GM23338 (cell line): ENCODE measurements around the gene PTPRA. TPM values are rescaled to one million over a fixed set of nuclear protein-coding genes. Genes with fewer than 3 reads are reported as not detected.

Experiments used
- ATAC-seq: fragments of 200-7000 bp; cut with Tn5 transposase; 3 replicates; pipeline ENCODE4 v1.9.1; 2020
- DNase-seq: peaks from one replicate; pipeline ENCODE4 v3.0.0-alpha.2; 2015; ENCODE audit warnings: low spot score
- H2AFZ ChIP-seq: fragments of 200-600 bp; sonication (generic); 2 replicates; pipeline ENCODE4 v1.8.0; 2016; ENCODE audit warnings: antibody characterized with exemption, mild to moderate bottlenecking, moderate library complexity
- H3F3A ChIP-seq: fragments of 200-600 bp; sonication (generic); replicated peaks from 2 replicates; pipeline ENCODE4 v1.8.0; 2017; ENCODE audit warnings: antibody characterized with exemption, mixed run types, low read depth
- H3K27ac ChIP-seq: fragments of 200-600 bp; sonication (generic); 2 replicates; pipeline ENCODE4 v1.6.1; 2016; ENCODE audit warnings: low read depth
- H3K27me3 ChIP-seq: fragments of 200-600 bp; sonication (generic); 2 replicates; pipeline ENCODE4 v1.8.0; 2016; ENCODE audit warnings: mild to moderate bottlenecking, mixed run types, moderate library complexity; ENCODE audit not compliant: insufficient read depth
- H3K36me3 ChIP-seq: fragments of 200-600 bp; sonication (generic); 2 replicates; pipeline ENCODE4 v1.8.0; 2016; ENCODE audit warnings: mild to moderate bottlenecking; ENCODE audit not compliant: insufficient read depth
- H3K4me1 ChIP-seq: fragments of 200-600 bp; sonication (generic); 2 replicates; pipeline ENCODE4 v1.8.0; 2016; ENCODE audit warnings: mild to moderate bottlenecking, moderate library complexity; ENCODE audit not compliant: insufficient read depth
- H3K4me2 ChIP-seq: fragments of 200-600 bp; sonication (generic); 2 replicates; pipeline ENCODE4 v1.7.1; 2017; ENCODE audit warnings: mixed run types
- H3K4me3 ChIP-seq: fragments of 200-600 bp; sonication (generic); 2 replicates; pipeline ENCODE4 v1.6.1; 2016; ENCODE audit warnings: mixed run types
- H3K79me2 ChIP-seq: fragments of 200-600 bp; sonication (generic); replicated peaks from 2 replicates; pipeline ENCODE4 v1.8.0; 2017; ENCODE audit warnings: mild to moderate bottlenecking; ENCODE audit not compliant: insufficient read depth
- H3K9me2 ChIP-seq: fragments of 200-600 bp; sonication (generic); 2 replicates; pipeline ENCODE4 v1.8.0; 2017; ENCODE audit not compliant: insufficient read depth
- H4K20me1 ChIP-seq: fragments of 200-600 bp; sonication (generic); replicated peaks from 2 replicates; pipeline ENCODE4 v1.8.0; 2017; ENCODE audit warnings: mild to moderate bottlenecking; ENCODE audit not compliant: insufficient read depth
- H3K27ac Mint-ChIP-seq: 2 replicates; pipeline ENCODE4 v1.8.0; 2020; ENCODE audit warnings: inconsistent platforms, mild to moderate bottlenecking, moderate library complexity, mixed read lengths
- H3K27me3 Mint-ChIP-seq: 3 replicates; pipeline ENCODE4 v1.8.0; 2022; ENCODE audit warnings: low read depth, mild to moderate bottlenecking, moderate library complexity, mixed read lengths, inconsistent platforms; ENCODE audit not compliant: insufficient read depth, poor library complexity
- H3K36me3 Mint-ChIP-seq: 3 replicates; pipeline ENCODE4 v1.8.0; 2021; ENCODE audit warnings: low read depth, mild to moderate bottlenecking, inconsistent platforms, moderate library complexity, mixed read lengths
- H3K4me1 Mint-ChIP-seq: 3 replicates; pipeline ENCODE4 v1.8.0; 2020; ENCODE audit warnings: mild to moderate bottlenecking, inconsistent platforms, mixed read lengths
- H3K4me3 Mint-ChIP-seq: 3 replicates; pipeline ENCODE4 v1.8.0; 2021; ENCODE audit warnings: moderate library complexity, mild to moderate bottlenecking, inconsistent platforms, mixed read lengths
- H3K9me3 Mint-ChIP-seq: 3 replicates; pipeline ENCODE4 v1.8.0; 2020; ENCODE audit warnings: moderate library complexity, mild to moderate bottlenecking, inconsistent platforms, mixed read lengths
- CREB1 ChIP-seq: fragments of 250-450 bp; sonication (Bioruptor Pico); IDR thresholded peaks from 2 replicates; pipeline ENCODE4 v1.5.0; 2020; ENCODE audit warnings: low read depth, mild to moderate bottlenecking, moderate library complexity
- ETS1 ChIP-seq: IDR thresholded peaks from 2 replicates; pipeline ENCODE4 v1.6.1; 2016; ENCODE audit warnings: antibody characterized with exemption
- NANOG ChIP-seq: IDR thresholded peaks from 2 replicates; pipeline ENCODE4 v1.6.1; 2016; ENCODE audit warnings: antibody characterized with exemption, borderline replicate concordance
- POLR2AphosphoS5 ChIP-seq: IDR thresholded peaks from 2 replicates; pipeline ENCODE4 v1.6.1; 2016; ENCODE audit warnings: antibody characterized with exemption, low read depth
- ZNF331 ChIP-seq: fragments of 250-450 bp; sonication (Bioruptor Pico); IDR thresholded peaks from 2 replicates; pipeline ENCODE4 v1.5.0; 2020; ENCODE audit warnings: low read depth, mild to moderate bottlenecking, moderate library complexity
- ZNF462 ChIP-seq: fragments of 250-450 bp; sonication (Bioruptor Pico); IDR thresholded peaks from 2 replicates; pipeline ENCODE4 v1.5.0; 2020; ENCODE audit warnings: mild to moderate bottlenecking, moderate library complexity
- polyA plus RNA-seq: library from polyadenylated mRNA; unstranded; fragments of >200 nt; fragmentation: Nextera tagmentation; extraction: Ambion mirVana; gene quantifications from 2 replicates; pipeline ENCODE4 v1.2.1, GENCODE V29; 2016
- total RNA-seq: library from RNA; depleted of rRNA; stranded (reverse); fragments of >200 nt; shearing (Covaris generic); gene quantifications from 2 replicates; pipeline ENCODE4 v1.2.3, GENCODE V29; 2014

Gene PTPRA
- total and polyA plus RNA-seq, 2 experiments from 2014 or later: 37.8 to 39.3 TPM

- Histone ChIP-seq H3K9me2 (peaks cover 4% of the 10 kb centered on the region; the same call in 1 of the 2 replicates), H3K36me3 (peaks cover 18% of the 10 kb centered on the region; the same call in 1 of the 2 replicates), H3F3A (peaks cover 10% of the 10 kb centered on the region; the same call in 1 of the 2 replicates), H3K27ac (0 out of 2 replicates have a peak within 1 kb of the TSS, but pooled peaks have one; percentile 76), H4K20me1 (peaks cover 10% of the 10 kb centered on the region), H2AFZ (peak within 1 kb of the TSS; percentile 95), H3K79me2 (peaks cover 11% of the 10 kb centered on the region), H3K4me3 (peak within 1 kb of the TSS; percentile 94), H3K27me3 (no peaks in the 10 kb centered on the region), H3K4me2 (peak within 1 kb of the TSS; percentile 96), H3K4me1 (peaks cover 24% of the 10 kb centered on the region)
- TF ChIP-seq NANOG (no peak), ZNF331 (CRISPR knock-in tag) (no peak), CREB1 (0 out of 2 replicates have a peak, but pooled peaks have one; percentile 17), ZNF462 (CRISPR knock-in tag) (no peak), POLR2AphosphoS5 (peak; percentile 75), ETS1 (peak; percentile 82)
- DNase-seq (peak; percentile 97), ATAC-seq (peak; percentile 92)
- Mint-ChIP-seq H3K4me3 (peak within 1 kb of the TSS; percentile 85), H3K27ac (peak within 1 kb of the TSS; percentile 91), H3K9me3 (no peaks in the 10 kb centered on the region; the same call in 2 of the 3 replicates), H3K27me3 (peaks cover 14% of the 10 kb centered on the region), H3K36me3 (peaks cover 45% of the 10 kb centered on the region), H3K4me1 (peaks cover 25% of the 10 kb centered on the region)
These were observed 172.8 kb downstream of the PTPRA start, which contains the start of gene MRPS26 for GRCh38 chr20:3045816-3046676. MRPS26 (plus strand) TSS chr20:3046052; CDS start chr20:3046069, 17 bp downstream.
